ENCODE results near the gene RABEP2.
A peak's percentile ranks its signal among the peaks of the same experiment; 100 is the strongest.
"Not testable (repeated sequence)": the region's sequence is repeated elsewhere in the genome, so short reads cannot be mapped to it uniquely, and the experiment has no call there.

The RABEP2 gene, protein sequence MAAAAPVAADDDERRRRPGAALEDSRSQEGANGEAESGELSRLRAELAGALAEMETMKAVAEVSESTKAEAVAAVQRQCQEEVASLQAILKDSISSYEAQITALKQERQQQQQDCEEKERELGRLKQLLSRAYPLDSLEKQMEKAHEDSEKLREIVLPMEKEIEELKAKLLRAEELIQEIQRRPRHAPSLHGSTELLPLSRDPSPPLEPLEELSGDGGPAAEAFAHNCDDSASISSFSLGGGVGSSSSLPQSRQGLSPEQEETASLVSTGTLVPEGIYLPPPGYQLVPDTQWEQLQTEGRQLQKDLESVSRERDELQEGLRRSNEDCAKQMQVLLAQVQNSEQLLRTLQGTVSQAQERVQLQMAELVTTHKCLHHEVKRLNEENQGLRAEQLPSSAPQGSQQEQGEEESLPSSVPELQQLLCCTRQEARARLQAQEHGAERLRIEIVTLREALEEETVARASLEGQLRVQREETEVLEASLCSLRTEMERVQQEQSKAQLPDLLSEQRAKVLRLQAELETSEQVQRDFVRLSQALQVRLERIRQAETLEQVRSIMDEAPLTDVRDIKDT

DNA sequence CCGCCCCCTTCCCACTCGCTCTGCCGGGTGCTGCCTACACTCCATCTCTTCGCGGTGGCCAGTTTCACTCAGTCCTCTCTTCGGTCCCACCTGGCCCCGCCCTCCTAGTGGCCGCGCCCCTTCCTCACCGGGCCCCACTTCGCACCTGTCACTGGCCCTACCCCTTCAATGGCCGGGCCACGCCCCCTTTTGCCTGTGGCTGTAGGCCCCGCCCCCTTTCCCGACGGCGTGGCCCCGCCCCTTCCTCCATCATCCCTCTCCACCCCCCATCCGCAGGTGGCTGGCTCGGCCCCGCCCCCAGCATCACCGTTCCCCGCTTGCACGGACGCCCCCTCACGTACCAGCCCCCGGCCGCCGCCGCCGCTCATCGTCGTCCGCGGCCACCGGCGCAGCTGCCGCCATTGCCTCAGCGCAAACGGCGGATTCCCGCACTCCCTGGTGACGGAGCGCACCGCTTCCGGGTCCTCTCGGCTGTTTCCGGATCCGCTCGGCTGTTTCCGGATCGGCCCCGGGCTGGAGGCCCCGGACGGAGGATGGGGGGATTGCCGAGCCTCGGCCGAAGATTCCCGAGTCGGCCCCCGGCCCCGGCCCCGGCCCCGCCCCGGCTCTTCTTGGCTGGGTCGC, at the start of gene RABEP2:
RABEP2 (minus strand) TSS at position 477 of the 624 bp plus-strand sequence; CDS start at position 402, 75 bp downstream.
- TF ChIP-seq, protein P1, sequence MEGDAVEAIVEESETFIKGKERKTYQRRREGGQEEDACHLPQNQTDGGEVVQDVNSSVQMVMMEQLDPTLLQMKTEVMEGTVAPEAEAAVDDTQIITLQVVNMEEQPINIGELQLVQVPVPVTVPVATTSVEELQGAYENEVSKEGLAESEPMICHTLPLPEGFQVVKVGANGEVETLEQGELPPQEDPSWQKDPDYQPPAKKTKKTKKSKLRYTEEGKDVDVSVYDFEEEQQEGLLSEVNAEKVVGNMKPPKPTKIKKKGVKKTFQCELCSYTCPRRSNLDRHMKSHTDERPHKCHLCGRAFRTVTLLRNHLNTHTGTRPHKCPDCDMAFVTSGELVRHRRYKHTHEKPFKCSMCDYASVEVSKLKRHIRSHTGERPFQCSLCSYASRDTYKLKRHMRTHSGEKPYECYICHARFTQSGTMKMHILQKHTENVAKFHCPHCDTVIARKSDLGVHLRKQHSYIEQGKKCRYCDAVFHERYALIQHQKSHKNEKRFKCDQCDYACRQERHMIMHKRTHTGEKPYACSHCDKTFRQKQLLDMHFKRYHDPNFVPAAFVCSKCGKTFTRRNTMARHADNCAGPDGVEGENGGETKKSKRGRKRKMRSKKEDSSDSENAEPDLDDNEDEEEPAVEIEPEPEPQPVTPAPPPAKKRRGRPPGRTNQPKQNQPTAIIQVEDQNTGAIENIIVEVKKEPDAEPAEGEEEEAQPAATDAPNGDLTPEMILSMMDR (IDR thresholded peaks at IDR 0.05; ENCODE audit: borderline replicate concordance, insufficient read depth, low read depth, low read length): no peak
- H3K4me3 ChIP-seq (ENCODE audit: low read depth, low read length): peak within 1 kb of the TSS; percentile 86

DNA sequence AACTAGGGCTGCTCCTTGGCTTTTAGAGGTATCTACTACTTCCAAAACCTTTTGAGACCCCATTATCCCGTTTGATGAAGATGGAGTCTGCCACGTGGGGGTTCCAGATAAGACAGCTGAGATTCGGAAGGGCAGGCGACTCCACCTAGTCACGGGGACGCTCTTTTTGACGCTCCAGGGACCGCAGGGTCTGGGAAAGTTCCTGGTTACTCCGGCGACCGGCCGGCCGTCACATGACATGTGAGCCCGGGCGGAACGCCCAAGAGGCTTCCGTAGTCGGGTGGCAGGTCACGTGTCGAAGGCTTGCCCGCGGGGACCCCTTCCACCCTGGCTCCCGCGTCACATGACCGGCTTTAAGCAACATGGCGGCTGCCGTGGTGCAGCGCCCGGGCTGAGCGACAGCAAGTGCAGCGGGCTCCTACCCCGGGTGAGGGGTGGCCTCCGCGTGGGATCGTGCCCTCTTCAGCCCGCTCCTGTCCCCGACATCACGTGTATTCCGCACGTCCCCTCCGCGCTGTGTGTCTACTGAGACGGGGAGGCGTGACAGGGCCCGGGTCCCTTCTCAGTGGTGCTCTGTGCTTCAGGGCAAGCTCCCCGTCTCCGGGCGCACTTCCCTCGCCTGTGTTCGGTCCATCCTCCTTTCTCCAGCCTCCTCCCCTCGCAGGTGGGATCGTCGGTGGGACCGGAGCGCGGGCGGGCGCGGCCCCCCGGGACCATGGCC, 49.6 kb upstream of the RABEP2 start, which contains the start of gene SPNS1:
SPNS1 (plus strand) TSS at position 342 of the 721 bp plus-strand sequence; CDS start at position 716, 374 bp downstream.
- peak within 1 kb of the TSS; percentile 96 for H3K4me3 ChIP-seq (ENCODE audit: low read depth, low read length)
- TF ChIP-seq, protein P1 (IDR thresholded peaks at IDR 0.05; ENCODE audit: borderline replicate concordance, insufficient read depth, low read depth, low read length): no peak

DNA sequence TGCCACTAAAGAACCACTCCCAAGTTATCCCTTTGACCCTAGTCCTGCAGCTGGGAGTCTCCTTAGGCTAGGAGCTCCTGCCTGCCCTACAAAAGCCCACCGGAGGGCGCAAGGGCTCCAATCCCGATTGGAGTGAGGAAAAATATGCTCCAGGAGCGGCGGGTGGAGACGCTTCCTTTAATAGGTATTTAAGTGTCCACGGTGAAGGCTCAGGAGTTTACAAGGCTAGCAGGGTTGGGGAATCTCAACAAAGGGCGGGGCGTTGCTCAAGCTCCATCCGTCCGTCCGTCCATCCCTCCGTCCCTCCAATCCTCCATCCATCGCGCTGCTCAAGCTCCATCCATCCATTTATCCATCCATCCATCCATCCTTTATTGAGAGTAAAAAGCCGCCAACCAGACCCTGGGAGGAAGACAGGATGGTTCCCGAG, 49.0 kb upstream of the RABEP2 start:
- H3K4me3 ChIP-seq (ENCODE audit: low read depth, low read length): peak overlapping the region; percentile 96
- TF ChIP-seq, protein P1 (IDR thresholded peaks at IDR 0.05; ENCODE audit: borderline replicate concordance, insufficient read depth, low read depth, low read length): peak; percentile 35; the same call in 1 of the 2 replicates

DNA sequence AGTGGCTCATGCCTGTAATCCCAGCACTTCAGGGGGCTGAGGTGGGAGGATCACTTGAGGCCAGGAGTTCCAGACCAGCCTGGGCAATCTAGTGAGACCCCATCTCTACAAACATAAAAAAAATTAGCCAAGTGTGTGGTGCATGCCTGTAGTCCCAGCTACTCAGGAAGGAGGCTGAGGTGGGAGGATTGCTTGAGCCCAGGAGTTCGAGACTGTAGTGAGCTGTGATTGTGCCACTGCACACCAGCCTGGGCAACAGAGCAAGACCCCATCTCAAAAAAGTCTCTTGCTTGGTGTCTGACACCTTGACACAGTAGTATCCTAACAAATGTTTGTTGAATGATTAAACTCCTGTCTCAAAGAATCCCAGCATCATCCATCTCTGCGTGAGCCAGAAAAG, 44.7 kb upstream of the RABEP2 start:
- not testable (repeated sequence) for H3K4me3 ChIP-seq (ENCODE audit: low read depth, low read length)

DNA sequence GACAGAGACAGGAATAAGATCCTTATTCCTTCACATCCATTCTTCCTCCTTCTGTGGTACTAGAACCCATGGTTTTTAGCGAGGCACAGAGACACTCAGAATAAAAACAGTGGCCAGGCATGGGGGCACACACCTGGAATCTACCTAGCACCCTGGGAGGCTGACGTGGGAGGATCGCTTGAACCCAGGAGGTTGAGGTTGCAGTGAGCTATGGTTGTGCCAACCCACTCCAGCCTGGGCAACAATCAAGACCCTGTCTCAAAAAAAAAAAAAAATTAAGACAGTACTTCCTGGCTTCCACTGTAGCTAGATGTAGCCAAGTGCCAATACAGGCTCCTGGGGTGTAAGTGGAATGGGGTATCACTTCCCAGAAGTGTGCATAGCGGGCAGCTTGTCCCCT, 42.1 kb upstream of the RABEP2 start:
- no peak overlapping the region for H3K4me3 ChIP-seq (ENCODE audit: low read depth, low read length)
- TF ChIP-seq, protein P1 (IDR thresholded peaks at IDR 0.05; ENCODE audit: borderline replicate concordance, insufficient read depth, low read depth, low read length): no peak

DNA sequence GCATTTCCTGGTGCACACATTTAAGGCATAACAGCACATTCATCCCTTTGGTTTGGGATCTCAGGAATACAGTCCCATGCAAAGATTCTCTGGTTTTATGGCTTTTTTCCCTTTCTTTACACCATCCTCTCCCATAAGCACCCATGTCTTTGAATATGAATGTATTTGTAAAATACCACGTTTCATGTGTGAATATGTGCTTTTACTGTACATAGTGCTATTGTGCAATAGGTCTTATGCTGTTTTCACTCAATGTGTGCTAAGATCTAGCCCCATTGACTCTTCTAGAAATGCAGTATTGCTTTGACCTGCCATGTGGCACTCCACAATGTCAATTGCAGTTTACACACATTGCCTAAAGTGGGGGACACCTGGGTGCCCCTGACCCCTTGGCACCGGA, 39.5 kb upstream of the RABEP2 start:
- TF ChIP-seq, protein P1 (IDR thresholded peaks at IDR 0.05; ENCODE audit: borderline replicate concordance, insufficient read depth, low read depth, low read length): no peak
- no peak overlapping the region for H3K4me3 ChIP-seq (ENCODE audit: low read depth, low read length)

DNA sequence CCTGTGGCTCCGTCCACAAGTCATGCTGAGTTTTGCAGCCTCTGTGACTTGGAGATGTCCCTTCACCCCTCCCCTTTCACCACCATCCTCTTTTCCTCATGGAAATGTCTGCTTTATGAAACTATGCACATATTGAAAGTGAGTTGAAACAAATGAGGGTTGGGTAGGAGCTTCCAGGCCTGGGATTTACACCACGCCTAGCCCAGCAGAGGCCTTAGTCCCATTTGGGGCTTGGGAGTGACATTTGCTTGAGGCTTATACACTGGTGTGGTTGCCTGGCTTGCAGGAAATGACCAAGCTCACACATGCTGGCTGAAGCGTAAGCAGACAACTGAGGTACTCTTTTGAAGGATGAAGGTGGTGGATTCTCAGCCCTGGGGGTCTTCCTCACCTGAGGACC, 39.0 kb upstream of the RABEP2 start:
- H3K4me3 ChIP-seq (ENCODE audit: low read depth, low read length): no peak overlapping the region
- TF ChIP-seq, protein P1 (IDR thresholded peaks at IDR 0.05; ENCODE audit: borderline replicate concordance, insufficient read depth, low read depth, low read length): no peak
